NCI-H524 treated with DMSO at 0.1 percent for 48 hours (cell line): Measurements from ENCODE around the gene IRF4.
"Not testable (repeated sequence)": the region's sequence is repeated elsewhere in the genome, so short reads cannot be mapped to it uniquely, and the experiment has no call there.

Source experiments
- DNase-seq: peaks from one replicate; lab custom pipeline; 2025; lab: John Stamatoyannopoulos, UW

Gene IRF4

GRCh38 chr6:366389-367297 is 24.9 kb upstream of the IRF4 start:
- DNase-seq: no peak

- no peak for DNase-seq
Measured at GRCh38 chr6:367298-367794, 24.2 kb upstream of the IRF4 start.

DNA sequence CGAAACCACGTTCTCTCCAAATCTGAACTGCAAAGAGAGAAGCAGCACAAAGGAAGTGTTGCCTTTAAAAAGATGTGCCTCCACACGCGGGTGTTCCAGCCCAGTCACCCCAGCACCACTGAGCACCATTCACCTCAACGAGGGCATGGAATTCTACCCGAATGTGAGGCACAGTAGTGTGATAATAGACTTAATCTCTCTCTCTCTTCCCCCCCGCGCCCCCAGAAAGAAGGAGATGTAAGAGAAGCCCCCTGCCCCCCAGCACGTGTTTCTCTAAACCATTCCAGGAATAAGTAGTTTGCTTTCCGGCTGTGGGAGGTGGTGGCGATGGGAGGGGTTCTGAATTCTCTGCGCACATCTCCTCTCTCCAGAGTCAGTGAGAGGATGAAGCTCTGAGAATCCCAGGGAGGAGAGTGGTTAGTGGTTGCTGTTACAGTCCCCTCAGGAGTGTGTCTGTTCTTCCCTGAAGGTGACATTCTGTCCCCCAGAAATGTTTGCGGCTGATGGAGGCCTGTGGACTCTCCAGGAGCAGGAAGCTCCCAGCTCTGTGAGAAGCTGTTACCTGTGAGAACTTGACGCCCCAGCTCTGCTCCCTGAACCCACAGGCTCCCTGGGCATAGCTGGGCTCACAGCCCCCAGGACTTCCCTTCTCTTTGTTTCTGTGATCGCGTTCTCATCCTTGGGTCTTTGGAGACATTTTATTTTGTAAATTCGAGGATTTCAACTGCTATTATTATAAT is 23.5 kb upstream of the IRF4 start:
- no peak for DNase-seq

DNA sequence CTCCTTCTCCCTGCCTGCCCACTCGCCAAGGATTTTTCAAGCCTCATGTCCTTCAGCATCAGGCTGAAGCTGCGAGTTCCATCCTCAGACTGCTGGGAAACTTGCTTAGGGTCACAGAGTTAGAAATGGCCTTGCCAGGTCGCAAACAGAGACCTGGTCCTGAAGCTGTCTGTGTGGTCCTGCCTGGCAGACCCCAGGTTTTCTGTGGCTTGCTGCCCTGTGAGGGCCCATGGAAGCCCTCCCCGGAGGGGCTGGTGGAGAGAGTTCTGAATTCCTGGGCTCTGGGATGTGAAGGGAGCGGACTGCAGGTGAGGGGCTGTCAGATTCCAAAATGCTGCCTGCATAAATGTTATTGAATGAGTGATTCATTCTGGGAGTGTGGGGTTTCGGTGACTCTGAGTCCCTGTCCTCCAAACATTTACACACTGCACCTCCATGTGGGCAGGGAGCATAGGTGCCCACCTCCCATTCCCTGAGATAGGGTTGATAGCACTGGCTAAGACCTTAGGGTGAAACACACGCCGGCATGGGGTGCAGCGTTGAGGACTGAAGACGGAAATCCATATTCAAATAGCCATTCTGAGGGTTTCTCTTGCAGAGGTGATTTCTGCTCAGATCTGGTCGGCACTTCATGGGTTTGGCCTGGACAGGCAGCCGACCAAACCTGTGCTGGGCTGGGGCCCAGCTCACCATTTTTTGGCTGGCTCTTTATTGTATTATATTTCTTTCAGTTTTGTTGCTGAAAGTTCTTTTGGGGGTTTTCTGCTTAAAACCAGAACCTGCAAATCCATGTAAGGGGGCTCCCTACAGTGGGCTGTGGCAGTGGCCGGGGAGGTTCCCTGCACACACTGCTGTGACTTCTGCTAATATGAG is 21.8 kb upstream of the IRF4 start:
- no peak for DNase-seq

DNA sequence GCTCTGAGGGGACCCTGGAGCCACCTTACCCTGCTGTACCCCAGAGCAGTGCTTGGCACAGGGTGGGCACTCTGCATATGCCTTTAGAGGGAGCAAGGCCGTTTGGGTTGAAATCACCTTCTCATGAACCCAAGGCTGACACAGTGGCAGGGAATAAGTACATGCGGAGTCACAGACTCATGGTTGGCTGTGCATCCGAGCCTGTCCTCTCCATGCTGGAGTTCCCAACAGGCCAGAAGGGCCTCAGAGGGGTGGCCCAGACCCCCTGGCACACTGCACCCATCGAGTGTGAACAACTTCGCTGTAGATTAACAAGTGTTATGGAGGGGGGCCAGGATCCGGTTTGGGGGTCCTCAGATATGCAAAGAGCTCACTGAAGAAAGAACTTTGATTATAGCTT is 21.0 kb upstream of the IRF4 start:
- no peak for DNase-seq

GRCh38 chr6:371851-372250 is 19.7 kb upstream of the IRF4 start:
- not testable (repeated sequence) for DNase-seq

DNA sequence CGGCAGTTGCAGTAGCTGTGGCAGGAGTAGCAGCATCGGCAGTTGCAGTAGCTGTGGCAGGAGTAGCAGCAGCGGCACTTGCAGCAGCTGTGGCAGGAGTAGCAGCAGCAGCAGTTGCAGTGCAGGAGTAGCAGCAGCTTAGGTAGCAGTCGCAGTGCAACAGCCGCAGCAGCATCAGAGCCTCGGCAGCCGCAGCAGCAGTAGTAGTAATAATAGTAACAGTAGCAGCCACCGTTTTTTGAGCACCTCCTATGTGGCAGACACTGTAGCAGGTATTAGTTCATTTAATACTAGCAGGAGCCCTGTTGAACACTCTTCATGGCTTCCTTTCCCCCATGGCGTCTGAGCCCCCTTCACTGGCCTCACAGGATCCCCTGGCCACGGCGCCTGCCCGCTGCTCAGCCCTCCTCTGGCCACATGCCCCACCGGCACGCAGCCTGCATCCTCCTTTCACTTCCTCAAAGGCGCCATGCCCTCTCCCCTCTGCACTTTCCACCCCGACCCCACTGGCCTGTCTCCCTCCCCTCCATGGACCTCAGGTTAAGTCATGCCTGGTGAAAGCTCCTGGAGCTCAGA is 19.1 kb upstream of the IRF4 start:
- DNase-seq: no peak

DNA sequence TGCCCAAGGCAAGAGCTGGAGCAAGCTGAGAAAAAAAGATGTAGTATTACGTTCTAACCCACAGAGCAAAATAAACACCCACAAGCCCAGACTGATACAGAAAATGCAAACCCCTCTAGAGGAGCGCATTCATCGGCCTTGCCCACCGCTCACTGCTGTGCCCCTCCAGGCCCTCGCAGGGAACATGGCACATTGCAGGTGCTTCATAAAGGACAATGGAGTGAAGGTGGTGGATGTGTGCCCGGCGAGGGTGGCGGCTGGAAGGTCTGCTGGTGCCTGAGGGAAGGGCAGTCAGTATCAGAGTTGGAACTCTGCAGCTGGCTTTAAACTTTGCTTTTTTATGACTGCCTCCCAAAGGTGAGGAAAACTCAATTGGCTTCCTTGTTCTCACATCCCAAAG is 18.5 kb upstream of the IRF4 start:
- no peak for DNase-seq

DNA sequence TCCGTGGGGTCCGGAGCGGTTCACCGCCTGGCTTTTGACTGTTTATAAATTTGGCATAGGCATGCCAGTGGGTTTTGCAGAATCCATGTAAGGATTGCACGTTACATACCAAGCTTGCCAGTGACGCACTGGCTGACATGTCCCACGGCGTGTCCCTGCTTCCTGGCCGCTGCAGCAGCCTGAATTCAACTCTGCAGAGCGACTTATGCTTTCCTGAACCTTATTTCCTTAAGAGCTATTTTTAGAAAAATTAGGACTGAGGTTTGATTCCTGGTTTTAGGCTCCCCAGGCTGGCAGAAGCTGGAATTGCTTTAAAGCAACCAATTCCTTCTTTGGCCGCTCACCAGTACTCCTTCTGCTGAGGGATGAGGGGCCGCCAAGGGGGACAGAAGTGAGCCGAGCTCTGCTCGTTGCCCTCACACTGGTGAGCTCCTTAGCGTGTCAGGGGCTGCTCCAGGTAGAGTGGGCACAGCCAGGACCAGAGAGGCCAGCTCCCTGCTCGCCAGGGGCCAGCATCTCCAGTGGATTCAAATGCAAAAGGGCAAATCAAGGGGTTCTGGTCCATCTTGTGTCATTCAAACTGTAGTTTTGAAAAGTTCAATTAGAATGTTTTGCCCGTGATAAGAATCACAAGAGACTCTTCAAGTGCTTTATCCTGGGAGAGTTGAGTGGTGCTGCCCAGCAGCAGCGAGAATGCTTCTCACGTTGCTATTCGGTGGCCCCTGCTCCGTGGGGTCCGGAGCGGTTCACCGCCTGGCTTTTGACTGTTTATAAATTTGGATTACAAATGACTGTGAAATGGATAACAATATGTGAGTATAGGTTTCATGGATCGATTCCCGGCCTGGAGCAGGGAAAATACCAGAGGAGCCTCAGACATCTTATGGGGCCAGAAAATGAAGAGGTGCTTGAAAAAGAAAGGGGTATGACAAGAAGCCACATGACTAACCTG is 17.5 kb upstream of the IRF4 start:
- DNase-seq: no peak

DNA sequence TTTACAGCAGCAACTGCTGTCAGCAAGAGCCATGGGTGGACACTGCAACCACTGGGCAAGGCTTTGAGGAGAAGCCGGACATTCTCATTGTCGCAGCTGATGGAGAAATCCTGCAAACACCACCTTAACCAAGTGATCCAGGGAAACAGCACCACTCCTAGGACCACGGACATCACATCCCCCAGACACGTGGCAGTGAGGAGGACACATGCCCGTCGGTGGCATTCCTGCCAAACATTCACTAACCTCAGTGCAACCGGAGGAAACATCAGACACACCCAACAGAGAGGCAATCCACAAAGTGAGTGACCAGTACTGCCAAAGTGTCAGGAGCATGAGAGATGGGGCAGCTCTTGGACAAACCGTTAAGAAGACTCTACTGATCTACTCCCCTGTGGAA is 16.6 kb upstream of the IRF4 start:
- no peak for DNase-seq

DNA sequence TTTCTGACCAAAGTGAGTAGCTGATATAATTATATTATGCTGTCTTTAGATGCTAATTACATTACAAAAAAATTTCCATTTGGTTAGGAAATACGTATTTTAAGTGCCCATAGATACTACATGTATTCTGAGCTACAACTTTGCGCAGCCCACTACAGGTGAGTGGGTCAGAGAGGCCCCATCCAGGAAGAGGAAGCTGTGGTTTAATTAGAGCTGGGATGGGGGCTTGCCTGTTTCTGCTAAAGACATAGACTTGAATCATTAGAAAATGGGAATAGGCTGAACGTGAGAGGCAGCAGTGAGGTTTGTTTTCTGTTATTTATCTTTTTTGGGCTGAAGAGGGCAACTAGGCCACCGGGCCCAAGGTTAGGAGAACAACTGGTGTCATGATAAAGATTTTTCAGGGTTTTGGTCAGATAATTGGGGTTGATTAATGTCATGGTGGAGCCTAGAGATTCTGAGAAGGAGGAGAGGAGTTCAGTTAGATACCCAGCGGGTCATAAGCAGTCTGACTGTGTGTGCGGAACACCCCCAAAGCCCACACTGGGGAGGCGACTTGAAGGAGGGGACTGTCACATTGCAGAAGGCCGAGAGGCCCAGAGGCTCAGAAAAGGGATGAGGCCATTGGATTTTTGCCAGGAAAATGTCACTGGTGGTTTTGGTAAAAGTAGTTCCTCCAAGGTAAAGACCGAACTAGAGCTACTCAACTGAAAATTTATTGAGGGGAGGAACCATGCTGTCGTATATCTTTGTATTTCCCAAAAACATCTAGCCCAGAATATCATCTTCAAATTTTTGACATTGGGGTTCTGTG is 14.5 kb upstream of the IRF4 start:
- no peak for DNase-seq

GRCh38 chr6:377641-378020 is 13.9 kb upstream of the IRF4 start:
- not testable (repeated sequence) for DNase-seq

DNA sequence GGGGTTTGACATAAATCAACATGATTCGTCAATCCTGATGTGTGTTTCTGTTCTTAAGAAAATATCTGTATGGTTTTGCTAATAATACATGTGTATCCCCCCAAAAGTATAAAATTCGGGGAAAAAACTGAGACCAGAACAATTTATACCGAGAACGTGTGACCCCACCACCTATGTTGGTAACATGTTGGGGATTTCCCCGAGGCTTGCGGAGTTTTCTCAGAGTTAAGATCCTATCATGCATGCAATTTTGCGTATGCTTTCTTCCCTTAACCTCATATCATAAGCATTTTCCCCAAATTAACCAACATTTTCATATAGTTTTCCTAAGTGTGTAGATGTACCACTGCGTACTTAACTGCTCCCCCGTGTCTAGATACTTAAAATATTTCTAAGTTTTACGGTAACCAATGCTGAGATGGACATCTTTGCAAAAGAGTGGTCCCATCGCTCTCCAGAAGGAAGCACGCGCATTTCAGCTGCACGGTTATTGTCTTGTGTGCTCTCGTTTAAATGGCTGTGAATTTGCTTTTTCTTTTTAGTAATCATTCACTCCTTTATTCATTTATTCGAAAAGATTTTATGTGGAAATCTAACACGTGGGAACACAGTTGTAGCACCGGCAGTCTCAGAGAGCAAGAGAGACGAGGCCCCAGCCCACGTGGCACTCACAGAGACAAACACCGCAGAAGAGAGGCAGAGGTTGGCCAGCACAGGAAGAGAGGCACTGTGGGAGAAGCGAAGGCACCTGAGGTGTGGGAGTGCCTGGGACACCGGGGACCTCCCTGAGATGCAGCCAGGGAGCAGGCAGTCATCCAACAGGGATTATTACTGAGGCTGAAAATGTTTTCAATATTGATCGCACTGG is 13.2 kb upstream of the IRF4 start:
- DNase-seq: no peak

DNA sequence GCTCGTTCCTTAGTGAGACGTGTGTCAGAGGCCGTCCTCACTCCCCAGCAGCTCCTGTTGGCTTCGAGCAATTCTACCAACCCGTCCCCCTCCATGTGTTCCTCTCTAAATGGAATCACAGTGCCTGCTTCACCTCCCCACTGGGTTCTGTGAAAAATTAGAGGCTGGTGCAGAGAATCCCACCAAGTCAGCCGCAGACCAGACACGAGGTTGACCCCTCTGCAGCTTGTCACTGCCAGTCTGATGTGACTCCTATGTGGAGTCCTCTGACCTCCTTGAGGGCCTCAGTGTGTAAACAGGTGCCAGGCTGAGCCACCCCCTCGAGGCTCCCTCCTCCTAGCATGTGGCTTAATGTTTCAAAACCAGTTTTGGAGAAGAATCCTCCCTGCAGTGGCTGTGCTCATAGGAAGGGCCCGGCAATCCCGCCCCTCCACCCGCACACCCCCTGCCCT is 12.6 kb upstream of the IRF4 start:
- DNase-seq: no peak

- DNase-seq: no peak
Measured at GRCh38 chr6:379410-380181, 12.0 kb upstream of the IRF4 start.

DNA sequence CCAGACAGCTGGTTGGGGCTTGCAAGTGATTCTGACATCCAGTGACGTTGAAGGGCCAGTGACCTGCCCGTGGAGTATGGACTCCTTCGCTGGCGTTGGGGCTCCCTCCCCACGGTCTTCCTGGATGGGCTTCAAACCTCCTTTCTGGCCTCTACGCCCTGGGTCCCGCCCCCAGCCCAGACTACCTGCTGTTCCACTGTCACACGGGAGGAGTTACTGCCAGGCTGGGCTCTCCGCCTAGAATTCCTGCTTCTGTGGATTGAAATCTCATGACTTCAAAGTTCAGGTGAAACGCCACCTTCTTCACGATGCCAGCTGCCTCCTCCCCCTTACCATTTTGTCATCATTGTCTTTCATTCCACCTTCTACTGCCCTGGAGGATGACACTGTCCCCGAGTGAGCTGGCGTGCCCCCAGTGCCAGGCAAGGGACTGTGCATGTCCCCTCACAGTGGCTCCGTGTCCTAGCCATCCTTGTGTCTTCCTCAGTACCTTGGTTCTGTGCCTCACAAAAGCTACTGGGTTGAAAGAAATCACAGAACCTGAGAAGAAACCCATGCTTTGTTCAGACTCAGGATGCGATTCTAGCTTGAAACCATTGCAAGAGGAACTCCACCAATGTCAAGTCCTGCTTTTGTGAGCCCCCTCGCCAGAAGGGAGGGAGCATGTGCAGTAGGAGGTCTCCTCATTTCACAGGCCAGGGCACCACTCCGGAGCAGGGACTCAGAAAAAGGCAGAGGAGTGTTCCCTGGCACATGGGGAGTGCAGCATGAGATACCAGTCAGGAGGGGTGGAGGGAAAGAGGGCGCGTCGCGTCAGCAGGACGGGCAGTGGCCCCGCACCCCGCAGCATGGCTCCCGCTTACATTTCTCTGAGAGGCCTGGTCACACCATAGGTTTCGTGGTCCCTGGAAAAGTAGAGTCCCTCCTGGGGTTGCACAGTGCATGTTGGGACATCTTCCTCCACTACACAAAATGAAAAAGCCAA is 11.0 kb upstream of the IRF4 start:
- DNase-seq: no peak
